AG04450 (cell line): ENCODE data around the gene RNPC3. TPM values are rescaled to one million over a fixed set of nuclear protein-coding genes. Genes with fewer than 3 reads are reported as not detected.

Experiments used
- CTCF ChIA-PET: fragments of 300-600, 350-600 bp; formaldehyde crosslinking; extraction: SDS; loops from one replicate; lab custom pipeline; 2022; ENCODE audit warnings: antibody characterized with exemption, inconsistent platforms; lab: Charles Lee
- POLR2A ChIA-PET: fragments of 350-600 bp; formaldehyde crosslinking; extraction: SDS; loops from one replicate; lab custom pipeline; 2021; ENCODE audit warnings: antibody characterized with exemption, inconsistent platforms; lab: Yijun Ruan, JAX
- DNase-seq: peaks from one replicate; pipeline ENCODE4 v3.0.0-alpha.2; 2011; ENCODE audit warnings: low read depth, low spot score
- H3K27ac ChIP-seq: one replicate; pipeline ENCODE4 v1.5.1; 2012; ENCODE audit warnings: low read depth, low read length, control low read depth
- H3K27me3 ChIP-seq: one replicate; pipeline ENCODE4 v1.6.0; 2012; ENCODE audit warnings: low read length; ENCODE audit not compliant: control insufficient read depth, insufficient read depth
- H3K4me3 ChIP-seq: 2 replicates; pipeline ENCODE4 v1.5.1; 2011; ENCODE audit warnings: mild to moderate bottlenecking, low read depth, low read length, control low read depth
- H3K9me3 ChIP-seq: 2 replicates; pipeline ENCODE4 v1.5.1; 2012; ENCODE audit warnings: low read length; ENCODE audit not compliant: control insufficient read depth, insufficient read depth
- polyA minus RNA-seq: library from RNA; depleted of rRNA, polyadenylated mRNA; stranded (reverse); fragments of >200 nt; gene quantifications from 2 replicates; pipeline ENCODE4 v1.2.3, GENCODE V29; 2011; rRNA and poly(A)+ RNA removed
- polyA plus RNA-seq: library from polyadenylated mRNA; depleted of rRNA; stranded (reverse); fragments of >200 nt; gene quantifications from 2 replicates; pipeline ENCODE4 v1.2.3, GENCODE V29; 2011; rRNA removed
- TF ChIP-seq, protein P1 (sequence below): IDR thresholded peaks from 2 replicates; pipeline ENCODE4 v1.5.1; 2011; ENCODE audit warnings: low read depth, low read length, control low read depth, inconsistent platforms

Gene RNPC3
- 12.9 and 18.3 TPM in 2 replicates for polyA plus RNA-seq
- 11.9 and 12.2 TPM in 2 replicates for polyA minus RNA-seq

DNA sequence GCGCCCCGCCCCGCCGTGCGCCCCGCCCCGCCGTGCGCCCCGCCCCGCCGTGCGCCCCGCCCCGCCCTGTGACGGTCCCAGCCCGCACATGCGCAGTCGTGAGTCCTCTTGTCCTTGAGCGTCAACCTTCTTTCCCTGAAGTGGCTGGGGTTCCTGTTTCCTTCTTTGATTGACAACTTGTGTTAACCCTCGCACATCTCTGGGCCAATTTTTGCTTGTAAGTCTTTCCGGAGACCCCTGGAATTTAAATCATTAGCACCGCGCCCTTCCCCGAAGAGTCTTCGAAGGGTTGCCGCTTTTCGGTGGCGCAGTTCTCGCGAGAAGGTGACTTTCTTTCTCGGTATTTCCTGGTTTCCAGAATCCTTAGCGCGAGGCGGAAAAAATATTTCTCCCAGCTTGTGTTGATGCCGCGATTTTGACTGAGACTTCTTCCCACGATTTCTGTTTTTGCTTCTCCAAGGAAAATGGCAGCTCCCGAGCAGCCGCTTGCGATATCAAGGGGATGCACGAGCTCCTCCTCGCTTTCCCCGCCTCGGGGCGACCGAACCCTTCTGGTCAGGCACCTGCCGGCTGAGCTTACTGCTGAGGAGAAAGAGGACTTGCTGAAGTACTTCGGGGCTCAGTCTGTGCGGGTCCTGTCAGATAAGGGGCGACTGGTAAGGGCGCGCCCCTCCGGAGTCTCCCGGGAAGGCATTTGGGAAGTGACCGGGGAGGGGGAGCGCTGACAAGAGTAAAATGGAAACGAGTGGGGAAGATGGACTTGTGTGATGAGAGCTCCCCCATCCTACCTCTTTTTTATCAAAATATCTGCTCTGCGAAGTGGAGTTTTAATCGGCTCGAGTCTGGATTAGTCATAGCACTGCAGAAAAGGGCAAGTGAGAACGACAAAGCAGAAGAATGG, at the start of gene RNPC3:
TSS of gene RNPC3 (plus strand) at position 93 of the 901 bp plus-strand sequence. CDS start at position 465, 372 bp downstream.
- Histone ChIP-seq H3K4me3 (peak within 1 kb of the TSS; percentile 89), H3K27ac (peak within 1 kb of the TSS; percentile 97), H3K27me3 (no peaks in the 10 kb centered on the region), H3K9me3 (no peaks in the 10 kb centered on the region)
- ChIA-PET CTCF (interaction anchor here (1.0 to 2.5 kb wide), 3 partner anchors 9 to 419 kb away, joined by 3 to 19 read pairs (median 6); no protein-coding TSS in a partner anchor), POLR2A (interaction anchor here (0.6 to 1.2 kb wide), 2 partner anchors 15 to 540 kb away, joined by 3 to 4 read pairs; no protein-coding TSS in a partner anchor)
- peak; percentile 81 for DNase-seq
- TF ChIP-seq, protein P1, sequence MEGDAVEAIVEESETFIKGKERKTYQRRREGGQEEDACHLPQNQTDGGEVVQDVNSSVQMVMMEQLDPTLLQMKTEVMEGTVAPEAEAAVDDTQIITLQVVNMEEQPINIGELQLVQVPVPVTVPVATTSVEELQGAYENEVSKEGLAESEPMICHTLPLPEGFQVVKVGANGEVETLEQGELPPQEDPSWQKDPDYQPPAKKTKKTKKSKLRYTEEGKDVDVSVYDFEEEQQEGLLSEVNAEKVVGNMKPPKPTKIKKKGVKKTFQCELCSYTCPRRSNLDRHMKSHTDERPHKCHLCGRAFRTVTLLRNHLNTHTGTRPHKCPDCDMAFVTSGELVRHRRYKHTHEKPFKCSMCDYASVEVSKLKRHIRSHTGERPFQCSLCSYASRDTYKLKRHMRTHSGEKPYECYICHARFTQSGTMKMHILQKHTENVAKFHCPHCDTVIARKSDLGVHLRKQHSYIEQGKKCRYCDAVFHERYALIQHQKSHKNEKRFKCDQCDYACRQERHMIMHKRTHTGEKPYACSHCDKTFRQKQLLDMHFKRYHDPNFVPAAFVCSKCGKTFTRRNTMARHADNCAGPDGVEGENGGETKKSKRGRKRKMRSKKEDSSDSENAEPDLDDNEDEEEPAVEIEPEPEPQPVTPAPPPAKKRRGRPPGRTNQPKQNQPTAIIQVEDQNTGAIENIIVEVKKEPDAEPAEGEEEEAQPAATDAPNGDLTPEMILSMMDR: no peak; the same call in 1 of the 2 replicates

DNA sequence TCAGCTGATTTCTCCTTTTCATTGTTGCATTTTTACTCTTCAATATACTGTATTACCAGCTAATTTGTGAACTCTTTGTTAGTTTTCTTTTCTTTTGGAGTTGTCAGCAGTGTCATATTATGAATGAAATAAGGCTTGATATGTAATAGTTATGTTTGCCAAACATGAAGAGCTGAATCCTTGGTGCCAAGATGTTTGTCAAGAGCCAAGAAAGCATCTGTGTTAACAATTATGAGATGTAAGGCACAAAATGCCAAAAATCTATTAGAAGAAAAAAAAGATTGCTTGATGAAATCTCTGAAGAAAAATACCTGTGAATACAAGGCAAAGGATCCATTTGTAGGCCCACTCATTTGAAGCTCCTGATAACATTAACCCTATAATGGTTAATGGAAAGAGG, 48.4 kb upstream of the RNPC3 start:
- ChIA-PET CTCF (interaction anchor here (0.5 to 1.4 kb wide), 3 partner anchors 8 to 371 kb away, joined by 3 read pairs; no protein-coding TSS in a partner anchor), POLR2A (no interaction called here)
- no peak overlapping the region for H3K4me3 ChIP-seq
- H3K9me3 ChIP-seq: no peaks in the 10 kb centered on the region
- no peaks in the 10 kb centered on the region for H3K27me3 ChIP-seq
- TF ChIP-seq, protein P1: no peak
- no peak for DNase-seq
- no peak overlapping the region for H3K27ac ChIP-seq

DNA sequence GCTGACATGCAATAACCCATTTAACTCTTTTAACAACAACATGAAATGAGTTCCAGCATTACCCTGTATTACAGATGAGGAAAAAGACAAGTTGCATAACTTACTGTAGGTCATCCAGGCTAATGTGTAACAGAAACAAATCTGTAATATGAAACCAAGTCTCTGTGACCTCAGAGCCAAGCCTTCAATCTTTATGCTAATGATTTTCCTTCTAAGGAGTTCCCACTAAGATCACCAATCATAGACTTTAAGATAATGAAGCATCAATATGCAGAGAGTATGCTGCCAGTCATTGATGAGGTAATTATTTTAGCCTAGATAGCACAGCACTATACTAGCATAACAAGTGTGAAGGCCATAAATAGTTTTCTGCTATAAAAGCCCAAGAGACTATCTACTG, 35.6 kb upstream of the RNPC3 start:
- DNase-seq: no peak
- POLR2A ChIA-PET: no interaction called here
- Histone ChIP-seq H3K9me3 (no peaks in the 10 kb centered on the region), H3K27me3 (no peaks in the 10 kb centered on the region), H3K4me3 (no peak overlapping the region), H3K27ac (no peak overlapping the region)
- TF ChIP-seq, protein P1: no peak
- CTCF ChIA-PET: interaction anchor here (0.7 kb wide), 1 partner anchor 29 kb away, joined by 3 read pairs; no protein-coding TSS in a partner anchor

- Histone ChIP-seq H3K9me3 (no peaks in the 10 kb centered on the region), H3K27me3 (no peaks in the 10 kb centered on the region), H3K4me3 (no peak overlapping the region), H3K27ac (no peak overlapping the region)
- ChIA-PET POLR2A (no interaction called here), CTCF (no interaction called here)
- TF ChIP-seq, protein P1: no peak
- no peak for DNase-seq
These were observed 33.4 kb upstream of the RNPC3 start for GRCh38 chr1:103492003-103492625.
